Astrocyte (in vitro differentiated cells and primary cell): ENCODE results near the gene PMS1. TPM values are rescaled to one million over a fixed set of nuclear protein-coding genes. Genes with fewer than 3 reads are reported as not detected.

Source experiments
- DNase-seq: peaks from one replicate; pipeline ENCODE4 v3.0.0-alpha.2; 2010; ENCODE audit warnings: low read depth
- FAIRE-seq: peaks from 2 replicates; lab custom pipeline; 2011; peaks lifted over from hg19 to GRCh38; lab: Jason Lieb, UNC
- H2AFZ ChIP-seq: 2 replicates; pipeline ENCODE4 v1.6.0; 2012; ENCODE audit warnings: low read depth, low read length, inconsistent platforms
- H3K27ac ChIP-seq: 2 replicates; pipeline ENCODE4 v1.5.1; 2011; ENCODE audit warnings: low read depth, low read length, inconsistent platforms
- H3K27me3 ChIP-seq: 2 replicates; pipeline ENCODE4 v1.6.0; 2011; ENCODE audit warnings: low read length, inconsistent platforms; ENCODE audit not compliant: insufficient read depth
- H3K36me3 ChIP-seq: 2 replicates; pipeline ENCODE4 v1.5.1; 2011; ENCODE audit warnings: low read length, inconsistent platforms; ENCODE audit not compliant: insufficient read depth
- H3K4me1 ChIP-seq: 2 replicates; pipeline ENCODE4 v1.5.1; 2011; ENCODE audit warnings: low read length, inconsistent platforms; ENCODE audit not compliant: insufficient read depth
- H3K4me2 ChIP-seq: 2 replicates; pipeline ENCODE4 v1.6.0; 2012; ENCODE audit warnings: low read length, inconsistent platforms
- H3K4me3 ChIP-seq: 2 replicates; pipeline ENCODE4 v1.5.1; 2011; ENCODE audit warnings: low read depth, mild to moderate bottlenecking, low read length, inconsistent platforms; ENCODE audit not compliant: insufficient read depth
- H3K79me2 ChIP-seq: 2 replicates; pipeline ENCODE4 v1.6.0; 2012; ENCODE audit warnings: mild to moderate bottlenecking, low read length, inconsistent platforms; ENCODE audit not compliant: insufficient read depth
- H3K9ac ChIP-seq: 2 replicates; pipeline ENCODE4 v1.6.0; 2012; ENCODE audit warnings: mild to moderate bottlenecking, low read length, inconsistent platforms
- H3K9me3 ChIP-seq: 2 replicates; pipeline ENCODE4 v1.5.1; 2012; ENCODE audit warnings: low read depth, mild to moderate bottlenecking, low read length, inconsistent platforms; ENCODE audit not compliant: insufficient read depth
- H4K20me1 ChIP-seq: 2 replicates; pipeline ENCODE4 v1.6.0; 2012; ENCODE audit warnings: low read length, inconsistent platforms; ENCODE audit not compliant: insufficient read depth
- H3K27ac Mint-ChIP-seq: one replicate; pipeline ENCODE4 v1.8.0; 2021; ENCODE audit warnings: mild to moderate bottlenecking, mixed read lengths; ENCODE audit not compliant: unreplicated experiment
- H3K27me3 Mint-ChIP-seq: one replicate; pipeline ENCODE4 v1.8.0; 2021; ENCODE audit warnings: low read depth, mixed read lengths; ENCODE audit not compliant: unreplicated experiment
- H3K36me3 Mint-ChIP-seq: one replicate; pipeline ENCODE4 v1.8.0; 2021; ENCODE audit warnings: low read depth, mixed read lengths; ENCODE audit not compliant: unreplicated experiment
- H3K4me1 Mint-ChIP-seq: one replicate; pipeline ENCODE4 v1.8.0; 2021; ENCODE audit warnings: low read depth, mixed read lengths; ENCODE audit not compliant: unreplicated experiment
- H3K4me3 Mint-ChIP-seq: one replicate; pipeline ENCODE4 v1.8.0; 2021; ENCODE audit warnings: mild to moderate bottlenecking, moderate library complexity, mixed read lengths; ENCODE audit not compliant: unreplicated experiment
- H3K9me3 Mint-ChIP-seq: one replicate; pipeline ENCODE4 v1.8.0; 2021; ENCODE audit warnings: mild to moderate bottlenecking, mixed read lengths; ENCODE audit not compliant: unreplicated experiment
- CTCF ChIP-seq: IDR thresholded peaks from 2 replicates; pipeline ENCODE4 v1.5.1; 2011; ENCODE audit warnings: low read depth, mild to moderate bottlenecking, inconsistent platforms, low read length, moderate library complexity; ENCODE audit not compliant: insufficient read depth
- EZH2 ChIP-seq: IDR thresholded peaks from 2 replicates; pipeline ENCODE4 v1.6.1; 2012; ENCODE audit warnings: mild to moderate bottlenecking, low read length, inconsistent platforms; ENCODE audit not compliant: insufficient read depth
- total RNA-seq: library from RNA; stranded (reverse); gene quantifications from 2 replicates; pipeline ENCODE4 v1.2.1, GENCODE V29; 2021

The PMS1 gene
- total RNA-seq, 1 donor from 2014 or later: 27.5 TPM

- Histone ChIP-seq H4K20me1 (peaks cover 10% of the 10 kb centered on the region), H3K9ac (no peak overlapping the region), H3K27ac (no peak overlapping the region), H3K27me3 (no peaks in the 10 kb centered on the region), H3K4me2 (no peak overlapping the region), H3K79me2 (peaks cover 6% of the 10 kb centered on the region), H2AFZ (no peak overlapping the region), H3K36me3 (peaks cover 8% of the 10 kb centered on the region), H3K4me1 (peaks cover 13% of the 10 kb centered on the region), H3K9me3 (no peaks in the 10 kb centered on the region), H3K4me3 (no peak overlapping the region)
- DNase-seq: no peak
- no peak overlapping the region for H3K4me3 Mint-ChIP-seq
- H3K9me3 Mint-ChIP-seq: no peaks in the 10 kb centered on the region
- H3K27me3 Mint-ChIP-seq: no peaks in the 10 kb centered on the region
- FAIRE-seq: no peak
- H3K27ac Mint-ChIP-seq: no peak overlapping the region
- no peaks in the 10 kb centered on the region for H3K36me3 Mint-ChIP-seq
- TF ChIP-seq CTCF (no peak), EZH2 (no peak)
- H3K4me1 Mint-ChIP-seq: peaks cover 11% of the 10 kb centered on the region
These were observed 13.7 kb downstream of the PMS1 start for GRCh38 chr2:189797902-189798301.

GRCh38 chr2:189798312-189799029, 14.2 kb downstream of the PMS1 start:
- peaks cover 8% of the 10 kb centered on the region for H3K79me2 ChIP-seq
- Mint-ChIP-seq H3K27ac (no peak overlapping the region), H3K27me3 (no peaks in the 10 kb centered on the region), H3K9me3 (no peaks in the 10 kb centered on the region), H3K36me3 (no peaks in the 10 kb centered on the region), H3K4me1 (peaks cover 11% of the 10 kb centered on the region), H3K4me3 (no peak overlapping the region)
- no peak overlapping the region for H3K4me3 ChIP-seq
- no peak overlapping the region for H3K27ac ChIP-seq
- no peaks in the 10 kb centered on the region for H3K27me3 ChIP-seq
- peak; percentile 34 for TF ChIP-seq CTCF
- TF ChIP-seq EZH2: no peak
- H2AFZ ChIP-seq: no peak overlapping the region
- DNase-seq (peak; percentile 35), FAIRE-seq (peak; percentile 75)
- H3K4me2 ChIP-seq: no peak overlapping the region
- peaks cover 10% of the 10 kb centered on the region for H4K20me1 ChIP-seq
- no peaks in the 10 kb centered on the region for H3K9me3 ChIP-seq
- peaks cover 5% of the 10 kb centered on the region for H3K36me3 ChIP-seq
- no peak overlapping the region for H3K9ac ChIP-seq
- peaks cover 13% of the 10 kb centered on the region for H3K4me1 ChIP-seq

GRCh38 chr2:189799030-189799331, 14.7 kb downstream of the PMS1 start:
- peaks cover 5% of the 10 kb centered on the region for H3K36me3 ChIP-seq
- peaks cover 13% of the 10 kb centered on the region for H3K4me1 ChIP-seq
- Mint-ChIP-seq H3K27me3 (no peaks in the 10 kb centered on the region), H3K27ac (no peak overlapping the region), H3K36me3 (no peaks in the 10 kb centered on the region), H3K4me1 (peaks cover 11% of the 10 kb centered on the region), H3K4me3 (no peak overlapping the region), H3K9me3 (no peaks in the 10 kb centered on the region)
- H3K27ac ChIP-seq: no peak overlapping the region
- peaks cover 9% of the 10 kb centered on the region for H3K79me2 ChIP-seq
- no peaks in the 10 kb centered on the region for H3K27me3 ChIP-seq
- no peak for FAIRE-seq
- no peak overlapping the region for H3K4me2 ChIP-seq
- no peak overlapping the region for H2AFZ ChIP-seq
- H4K20me1 ChIP-seq: peaks cover 10% of the 10 kb centered on the region
- H3K4me3 ChIP-seq: no peak overlapping the region
- no peak overlapping the region for H3K9ac ChIP-seq
- DNase-seq: no peak
- TF ChIP-seq CTCF (no peak), EZH2 (no peak)
- H3K9me3 ChIP-seq: no peaks in the 10 kb centered on the region
